HEK293 (cell line): Measurements from ENCODE around the gene TAS2R38.

Source experiments
- CTCF ChIA-PET: fragments of 350-600 bp; formaldehyde crosslinking; extraction: SDS; loops from one replicate; lab custom pipeline; 2021; ENCODE audit warnings: antibody characterized with exemption; lab: Yijun Ruan, JAX
- POLR2A ChIA-PET: fragments of 300-600 bp; formaldehyde crosslinking; extraction: SDS; loops from one replicate; lab custom pipeline; 2020; ENCODE audit warnings: antibody characterized with exemption, inconsistent platforms; lab: Yijun Ruan, JAX
- H3K27ac ChIP-seq: fragments of 200-500 bp; sonication (Bioruptor generic); 2 replicates; pipeline ENCODE4 v1.5.1; 2014; ENCODE audit warnings: low read depth, low read length, control low read depth, inconsistent platforms; ENCODE audit errors: extremely low read depth
- H3K36me3 ChIP-seq, 2 experiments: fragments of 200-500 bp in 1 of 2; sonication (Bioruptor generic) in 1 of 2; 1 replicate in 1 of 2; 2 replicates in 1 of 2; pipeline ENCODE4 v1.5.1; 2014 to 2017; ENCODE audit warnings: inconsistent platforms in 2 of 2, low read length in 2 of 2; ENCODE audit not compliant: control insufficient read depth in 2 of 2, insufficient read depth in 1 of 2
- H3K4me1 ChIP-seq: fragments of 200-500 bp; sonication (Bioruptor generic); 2 replicates; pipeline ENCODE4 v1.5.1; 2014; ENCODE audit warnings: mild to moderate bottlenecking, low read length, inconsistent platforms; ENCODE audit not compliant: control insufficient read depth, insufficient read depth
- H3K4me3 ChIP-seq: 2 replicates; pipeline ENCODE4 v1.5.1; 2011; ENCODE audit warnings: low read depth, mild to moderate bottlenecking, control low read depth, low read length, moderate library complexity
- H3K9me3 ChIP-seq: fragments of 200-500 bp; sonication (Bioruptor generic); 2 replicates; pipeline ENCODE4 v1.5.1; 2014; ENCODE audit warnings: low read depth, low read length, inconsistent platforms; ENCODE audit not compliant: control insufficient read depth, insufficient read depth
- BCL6B ChIP-seq: fragments of 450-650 bp; formaldehyde crosslinking; IDR thresholded peaks from 2 replicates; pipeline ENCODE4 v1.5.1; 2017; ENCODE audit warnings: missing biosample characterization, missing genetic modification characterization
- FEZF1 ChIP-seq: fragments of 450-650 bp; formaldehyde crosslinking; IDR thresholded peaks from 2 replicates; pipeline ENCODE4 v1.5.1; 2016; ENCODE audit warnings: missing biosample characterization, missing genetic modification characterization
- GFI1B ChIP-seq: fragments of 450-650 bp; formaldehyde crosslinking; IDR thresholded peaks from 2 replicates; pipeline ENCODE4 v1.5.1; 2016; ENCODE audit warnings: missing biosample characterization, missing genetic modification characterization
- GLI4 ChIP-seq: fragments of 450-650 bp; formaldehyde crosslinking; IDR thresholded peaks from 2 replicates; pipeline ENCODE4 v1.5.1; 2016; ENCODE audit warnings: missing biosample characterization, missing genetic modification characterization
- HOXA7 ChIP-seq: sonication (generic); formaldehyde crosslinking; IDR thresholded peaks from 2 replicates; pipeline ENCODE4 v1.8.1; 2022; ENCODE audit warnings: missing genetic modification reagents, borderline replicate concordance
- HOXC10 ChIP-seq: sonication (generic); formaldehyde crosslinking; IDR thresholded peaks from 2 replicates; pipeline ENCODE4 v1.8.1; 2023; ENCODE audit warnings: mild to moderate bottlenecking, missing genetic modification reagents
- OSR2 ChIP-seq: fragments of 450-650 bp; formaldehyde crosslinking; IDR thresholded peaks from 2 replicates; pipeline ENCODE4 v1.5.1; 2016; ENCODE audit warnings: missing biosample characterization, missing genetic modification characterization
- SALL2 ChIP-seq: fragments of 450-650 bp; formaldehyde crosslinking; IDR thresholded peaks from 2 replicates; pipeline ENCODE4 v1.5.0; 2017; ENCODE audit warnings: missing biosample characterization, mild to moderate bottlenecking, missing genetic modification characterization, borderline replicate concordance
- SP2 ChIP-seq: fragments of 450-650 bp; formaldehyde crosslinking; IDR thresholded peaks from 2 replicates; pipeline ENCODE4 v1.5.1; 2016; ENCODE audit warnings: missing biosample characterization, missing genetic modification characterization
- SP7 ChIP-seq: fragments of 450-650 bp; formaldehyde crosslinking; IDR thresholded peaks from 2 replicates; pipeline ENCODE4 v1.5.1; 2016; ENCODE audit warnings: missing biosample characterization, missing genetic modification characterization
- TRIM28 ChIP-seq: IDR thresholded peaks from 2 replicates; pipeline ENCODE4 v1.6.1; 2011; ENCODE audit warnings: low read length, control low read depth, borderline replicate concordance
- ZBTB17 ChIP-seq: fragments of 450-650 bp; formaldehyde crosslinking; IDR thresholded peaks from 2 replicates; pipeline ENCODE4 v1.5.1; 2016; ENCODE audit warnings: missing biosample characterization, missing genetic modification characterization
- ZNF157 ChIP-seq: fragments of 450-650 bp; formaldehyde crosslinking; IDR thresholded peaks from 2 replicates; pipeline ENCODE4 v1.5.1; 2016; ENCODE audit warnings: missing biosample characterization, missing genetic modification characterization
- ZNF175 ChIP-seq: fragments of 450-650 bp; formaldehyde crosslinking; IDR thresholded peaks from 2 replicates; pipeline ENCODE4 v1.5.1; 2016; ENCODE audit warnings: missing biosample characterization, missing genetic modification characterization
- ZNF2 ChIP-seq: fragments of 450-650 bp; formaldehyde crosslinking; IDR thresholded peaks from 2 replicates; pipeline ENCODE4 v1.5.1; 2016; ENCODE audit warnings: missing biosample characterization, missing genetic modification characterization
- ZNF311 ChIP-seq: fragments of 450-650 bp; formaldehyde crosslinking; IDR thresholded peaks from 2 replicates; pipeline ENCODE4 v1.5.1; 2017; ENCODE audit warnings: missing biosample characterization, missing genetic modification characterization, borderline replicate concordance
- ZNF362 ChIP-seq: fragments of 450-650 bp; formaldehyde crosslinking; IDR thresholded peaks from 2 replicates; pipeline ENCODE4 v1.5.1; 2016; ENCODE audit warnings: missing biosample characterization, missing genetic modification characterization
- ZNF394 ChIP-seq: fragments of 450-650 bp; formaldehyde crosslinking; IDR thresholded peaks from 2 replicates; pipeline ENCODE4 v1.5.1; 2016; ENCODE audit warnings: missing biosample characterization, missing genetic modification characterization, mild to moderate bottlenecking, moderate library complexity, borderline replicate concordance
- ZNF416 ChIP-seq: fragments of 450-650 bp; formaldehyde crosslinking; IDR thresholded peaks from 2 replicates; pipeline ENCODE4 v1.5.1; 2016; ENCODE audit warnings: missing biosample characterization, missing genetic modification characterization
- ZNF514 ChIP-seq: fragments of 450-650 bp; formaldehyde crosslinking; IDR thresholded peaks from 2 replicates; pipeline ENCODE4 v1.5.1; 2016; ENCODE audit warnings: missing biosample characterization, missing genetic modification characterization
- ZNF518A ChIP-seq: fragments of 450-650 bp; formaldehyde crosslinking; conservative IDR thresholded peaks from 2 replicates; pipeline ENCODE4 v1.5.1; 2016; ENCODE audit warnings: low read depth, missing biosample characterization, missing genetic modification characterization
- ZNF561 ChIP-seq: fragments of 450-650 bp; IDR thresholded peaks from 2 replicates; pipeline ENCODE4 v1.5.1; 2018; ENCODE audit warnings: missing biosample characterization, missing genetic modification characterization, borderline replicate concordance
- ZNF585B ChIP-seq: fragments of 450-650 bp; formaldehyde crosslinking; IDR thresholded peaks from 2 replicates; pipeline ENCODE4 v1.5.1; 2016; ENCODE audit warnings: missing biosample characterization, missing genetic modification characterization
- ZNF747 ChIP-seq: fragments of 450-650 bp; formaldehyde crosslinking; IDR thresholded peaks from 2 replicates; pipeline ENCODE4 v1.5.1; 2016; ENCODE audit warnings: missing biosample characterization, missing genetic modification characterization
- ZNF768 ChIP-seq: fragments of 450-650 bp; formaldehyde crosslinking; IDR thresholded peaks from 2 replicates; pipeline ENCODE4 v1.5.1; 2018; ENCODE audit warnings: missing biosample characterization, mild to moderate bottlenecking, missing genetic modification characterization
- ZNF830 ChIP-seq: fragments of 450-650 bp; IDR thresholded peaks from 2 replicates; pipeline ENCODE4 v1.5.0; 2018; ENCODE audit warnings: missing biosample characterization, missing genetic modification characterization, low read depth, mild to moderate bottlenecking, moderate library complexity
- ZSCAN23 ChIP-seq: fragments of 450-650 bp; formaldehyde crosslinking; IDR thresholded peaks from 2 replicates; pipeline ENCODE4 v1.5.1; 2016; ENCODE audit warnings: missing biosample characterization, missing genetic modification characterization
- ZSCAN30 ChIP-seq: fragments of 450-650 bp; IDR thresholded peaks from 2 replicates; pipeline ENCODE4 v1.5.1; 2018; ENCODE audit warnings: missing biosample characterization, mild to moderate bottlenecking, missing genetic modification characterization, moderate library complexity
- ZXDB ChIP-seq: fragments of 450-650 bp; formaldehyde crosslinking; IDR thresholded peaks from 2 replicates; pipeline ENCODE4 v1.5.1; 2016; ENCODE audit warnings: missing biosample characterization, missing genetic modification characterization

TAS2R38 gene

GRCh38 chr7:141973673-141974072 is at the start of gene TAS2R38:
TSS of gene TAS2R38 (minus strand) at chr7:141973773. CDS start at chr7:141973689, 84 bp downstream.
- Histone ChIP-seq H3K9me3 (no peaks in the 10 kb centered on the region), H3K4me3 (no peak within 1 kb of the TSS), H3K36me3 (no peaks in the 10 kb centered on the region), H3K27ac (no peak within 1 kb of the TSS), H3K4me1 (no peaks in the 10 kb centered on the region)
- CTCF ChIA-PET = interaction anchor here (1.4 to 5.6 kb wide), 5 partner anchors 58 to 346 kb away, joined by 3 to 70 read pairs (median 25); no protein-coding TSS in a partner anchor
- no peak for TF ChIP-seq OSR2
- TF ChIP-seq ZSCAN23 (tag by site-specific recombination) = no peak
- no peak for TF ChIP-seq TRIM28
- TF ChIP-seq ZNF362 = no peak
- no peak for TF ChIP-seq ZNF311 (tag by site-specific recombination)
- TF ChIP-seq ZNF830 (tag by site-specific recombination) = no peak
- TF ChIP-seq ZNF747 (tag by site-specific recombination) = no peak
- no peak for TF ChIP-seq HOXC10 (CRISPR knock-in tag)
- no peak for TF ChIP-seq ZNF518A (tag by site-specific recombination)
- no peak for TF ChIP-seq ZBTB17 (tag by site-specific recombination)
- TF ChIP-seq ZNF585B (tag by site-specific recombination) = no peak
- TF ChIP-seq ZNF416 = no peak
- no peak for TF ChIP-seq ZNF157 (tag by site-specific recombination)
- TF ChIP-seq ZXDB (tag by site-specific recombination) = no peak
- TF ChIP-seq BCL6B (tag by site-specific recombination) = no peak
- TF ChIP-seq ZNF514 = no peak
- TF ChIP-seq ZNF768 = no peak
- TF ChIP-seq HOXA7 = no peak
- TF ChIP-seq SP7 (tag by site-specific recombination) = no peak
- POLR2A ChIA-PET = no interaction called here

GRCh38 chr7:142018154-142018553 is 44.6 kb upstream of the TAS2R38 start:
- Histone ChIP-seq H3K4me1 (no peaks in the 10 kb centered on the region), H3K4me3 (no peak overlapping the region), H3K9me3 (no peaks in the 10 kb centered on the region), H3K36me3 (no peaks in the 10 kb centered on the region), H3K27ac (no peak overlapping the region)
- ChIA-PET POLR2A (no interaction called here), CTCF (interaction anchor here (0.9 to 1.4 kb wide), 2 partner anchors 42 kb away, joined by 3 to 5 read pairs; no protein-coding TSS in a partner anchor)
- no peak for TF ChIP-seq ZNF561 (tag by site-specific recombination)
- no peak for TF ChIP-seq ZNF175
- TF ChIP-seq ZNF394 = no peak
- TF ChIP-seq ZSCAN30 (tag by site-specific recombination) = no peak
- no peak for TF ChIP-seq SP2
- TF ChIP-seq SALL2 (tag by site-specific recombination) = no peak
- no peak for TF ChIP-seq ZNF2 (tag by site-specific recombination)
- no peak for TF ChIP-seq GFI1B (tag by site-specific recombination)
- no peak for TF ChIP-seq GLI4 (tag by site-specific recombination)
- no peak for TF ChIP-seq FEZF1 (tag by site-specific recombination)
- TF ChIP-seq ZNF768 = no peak
